Measurements from ENCODE around the gene RAB44.

The RAB44 gene

DNA sequence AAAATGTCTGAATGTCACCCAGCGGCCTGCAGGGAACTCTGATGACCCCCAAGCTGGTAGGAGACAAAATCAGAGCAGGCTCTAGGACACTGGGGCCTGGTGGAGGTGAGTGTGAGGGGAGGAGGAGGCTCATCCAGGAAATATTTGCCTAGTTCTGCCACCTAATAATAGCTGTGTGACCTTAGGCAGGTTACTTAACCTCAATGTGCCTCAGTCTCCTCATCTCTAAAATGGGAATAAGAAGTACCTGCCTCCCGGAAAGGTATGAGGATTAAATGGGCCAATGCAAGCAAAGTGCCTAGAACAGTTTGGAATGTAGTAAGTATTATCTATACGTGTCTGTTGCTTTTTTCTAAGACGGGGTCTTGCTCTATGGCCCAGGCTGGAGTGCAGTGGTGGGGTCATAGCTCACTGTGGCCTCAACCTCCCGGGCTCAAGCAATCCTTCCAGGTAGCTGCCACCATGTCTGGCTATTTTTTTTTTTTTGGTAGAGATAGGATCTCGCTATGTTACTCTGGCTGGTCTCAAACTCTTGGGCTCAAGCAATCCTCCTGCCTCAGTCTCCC lies 60.4 kb downstream of the RAB44 start:
- no peaks in the 10 kb centered on the region for H3K9me2 ChIP-seq (ENCODE audit: low read depth, low read length)
- TF ChIP-seq EZH2 (IDR thresholded peaks at IDR 0.05; ENCODE audit: borderline replicate concordance, low read length) (no peak), CTCF (IDR thresholded peaks at IDR 0.05; ENCODE audit: low read length) (no peak)
- H2AFZ ChIP-seq (ENCODE audit: low read length), result no peak overlapping the region
- peak overlapping the region; percentile 62 for H3K4me3 ChIP-seq (ENCODE audit: low read depth, low read length, poor library complexity, severe bottlenecking)
- no peaks in the 10 kb centered on the region; the same call in 1 of the 2 replicates for H3F3A ChIP-seq (ENCODE audit: insufficient read depth, low read length)
- H4K20me1 ChIP-seq (ENCODE audit: insufficient read depth, low read length), result no peaks in the 10 kb centered on the region
- peak overlapping the region; percentile 80 for H3K4me2 ChIP-seq (ENCODE audit: low read length)
- peaks cover 19% of the 10 kb centered on the region; the same call in 1 of the 2 replicates for H3K36me3 ChIP-seq (ENCODE audit: insufficient read depth, low read length)
- peaks cover 83% of the 10 kb centered on the region for H3K4me1 ChIP-seq (ENCODE audit: insufficient read depth, low read length, severe bottlenecking)
- no peaks in the 10 kb centered on the region for H3K79me2 ChIP-seq (ENCODE audit: insufficient read depth, low read length)
- H3K9ac ChIP-seq (ENCODE audit: low read length), result no peak overlapping the region; the same call in 1 of the 2 replicates
- no peaks in the 10 kb centered on the region for H3K27me3 ChIP-seq (ENCODE audit: insufficient read depth, low read length)
- peak overlapping the region; percentile 83 for H3K27ac ChIP-seq (ENCODE audit: low read depth, low read length, poor library complexity, severe bottlenecking)
- H3K9me3 ChIP-seq (ENCODE audit: low read length), result no peaks in the 10 kb centered on the region

DNA sequence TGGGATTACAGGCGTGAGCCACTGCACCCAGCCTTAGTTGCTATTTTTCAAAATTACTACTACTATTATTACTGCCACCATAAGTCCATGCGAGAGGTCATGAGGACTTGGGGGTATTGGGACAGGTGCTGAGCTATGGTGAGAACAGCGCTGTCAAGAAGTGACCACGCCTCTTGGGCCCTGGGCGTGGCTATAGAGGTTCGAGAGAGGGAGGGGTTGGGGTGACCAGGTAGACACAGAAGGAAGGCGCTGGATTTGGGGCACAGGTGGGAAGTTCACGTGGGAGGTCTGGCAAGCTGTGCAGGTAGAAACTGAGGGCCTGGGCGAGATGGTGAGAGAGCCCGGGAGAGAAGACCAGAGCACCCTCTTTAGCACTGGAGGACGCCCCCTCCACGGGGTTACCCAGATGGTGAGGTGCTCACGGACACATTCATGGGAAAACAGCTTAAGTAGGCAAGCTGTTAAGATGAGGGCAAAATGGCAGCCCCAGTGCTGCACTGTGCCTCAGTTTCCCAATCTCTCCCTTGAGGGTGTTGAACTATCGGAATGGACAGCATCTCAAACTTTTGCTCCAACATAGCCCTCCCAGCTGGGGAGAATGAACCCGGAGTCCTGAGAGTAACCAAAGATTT lies 61.0 kb downstream of the RAB44 start:
- H4K20me1 ChIP-seq (ENCODE audit: insufficient read depth, low read length), result no peaks in the 10 kb centered on the region
- no peaks in the 10 kb centered on the region for H3K9me3 ChIP-seq (ENCODE audit: low read length)
- H3K4me3 ChIP-seq (ENCODE audit: low read depth, low read length, poor library complexity, severe bottlenecking), result peak overlapping the region; percentile 46
- peaks cover 13% of the 10 kb centered on the region; the same call in 1 of the 2 replicates for H3K36me3 ChIP-seq (ENCODE audit: insufficient read depth, low read length)
- H3K27me3 ChIP-seq (ENCODE audit: insufficient read depth, low read length), result no peaks in the 10 kb centered on the region
- no peaks in the 10 kb centered on the region; the same call in 1 of the 2 replicates for H3F3A ChIP-seq (ENCODE audit: insufficient read depth, low read length)
- peak overlapping the region; percentile 80 for H3K4me2 ChIP-seq (ENCODE audit: low read length)
- H3K4me1 ChIP-seq (ENCODE audit: insufficient read depth, low read length, severe bottlenecking), result peaks cover 77% of the 10 kb centered on the region
- no peak overlapping the region for H2AFZ ChIP-seq (ENCODE audit: low read length)
- H3K79me2 ChIP-seq (ENCODE audit: insufficient read depth, low read length), result no peaks in the 10 kb centered on the region
- TF ChIP-seq EZH2 (IDR thresholded peaks at IDR 0.05; ENCODE audit: borderline replicate concordance, low read length) (no peak), CTCF (IDR thresholded peaks at IDR 0.05; ENCODE audit: low read length) (no peak)
- peak overlapping the region; percentile 83 for H3K27ac ChIP-seq (ENCODE audit: low read depth, low read length, poor library complexity, severe bottlenecking)
- H3K9ac ChIP-seq (ENCODE audit: low read length), result no peak overlapping the region
- no peaks in the 10 kb centered on the region for H3K9me2 ChIP-seq (ENCODE audit: low read depth, low read length)

DNA sequence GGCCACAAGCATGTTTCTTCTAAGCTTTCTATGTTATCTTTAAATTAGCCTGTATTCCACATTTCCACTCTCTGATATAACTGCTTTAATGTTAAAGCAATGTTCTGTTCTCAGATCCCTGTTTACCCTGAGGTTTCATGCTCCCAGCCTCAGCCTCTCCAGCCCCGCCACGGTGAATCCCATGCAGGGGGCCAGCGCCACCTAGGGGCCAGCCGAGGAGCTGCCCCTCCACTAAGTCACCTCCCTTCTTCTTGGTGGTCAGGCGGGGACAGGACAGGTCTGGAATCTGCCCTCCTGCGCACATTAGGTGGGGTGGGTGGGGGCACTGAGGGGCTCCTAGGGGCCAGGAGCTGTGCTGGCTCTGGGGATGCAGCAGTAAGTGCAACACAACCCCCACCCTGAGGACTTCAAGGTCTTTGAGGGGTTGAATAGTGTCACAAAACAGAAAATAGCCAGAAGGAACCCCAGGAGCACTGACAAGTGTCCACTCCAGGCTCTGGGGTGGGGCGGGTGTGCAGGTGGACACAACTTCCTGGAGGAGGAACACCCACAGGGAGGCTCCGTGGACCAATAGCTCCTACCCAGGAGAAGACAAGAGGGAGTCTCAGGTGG lies 61.6 kb downstream of the RAB44 start:
- Histone ChIP-seq H3K9ac (ENCODE audit: low read length) (no peak overlapping the region), H3K36me3 (ENCODE audit: insufficient read depth, low read length) (peaks cover 12% of the 10 kb centered on the region; the same call in 1 of the 2 replicates), H3K27ac (ENCODE audit: low read depth, low read length, poor library complexity, severe bottlenecking) (peak overlapping the region; percentile 83), H3K27me3 (ENCODE audit: insufficient read depth, low read length) (no peaks in the 10 kb centered on the region), H2AFZ (ENCODE audit: low read length) (no peak overlapping the region), H3K4me1 (ENCODE audit: insufficient read depth, low read length, severe bottlenecking) (peaks cover 74% of the 10 kb centered on the region), H3K4me2 (ENCODE audit: low read length) (peak overlapping the region; percentile 80), H3K4me3 (ENCODE audit: low read depth, low read length, poor library complexity, severe bottlenecking) (peak overlapping the region; percentile 46), H3F3A (ENCODE audit: insufficient read depth, low read length) (no peaks in the 10 kb centered on the region; the same call in 1 of the 2 replicates), H3K9me2 (ENCODE audit: low read depth, low read length) (no peaks in the 10 kb centered on the region), H3K9me3 (ENCODE audit: low read length) (no peaks in the 10 kb centered on the region), H3K79me2 (ENCODE audit: insufficient read depth, low read length) (no peaks in the 10 kb centered on the region), H4K20me1 (ENCODE audit: insufficient read depth, low read length) (no peaks in the 10 kb centered on the region)
- TF ChIP-seq EZH2 (IDR thresholded peaks at IDR 0.05; ENCODE audit: borderline replicate concordance, low read length) (no peak), CTCF (IDR thresholded peaks at IDR 0.05; ENCODE audit: low read length) (peak; percentile 98)

Measured in OCI-LY1 (cell line).